HCT116 (cell line): ENCODE measurements around the gene KISS1R. TPM values are rescaled to one million over a fixed set of nuclear protein-coding genes. Genes with fewer than 3 reads are reported as not detected.

Experiments
- ATAC-seq: fragments of 200-7000 bp; cut with Tn5 transposase; 2 replicates; pipeline ENCODE4 v1.9.1; 2020; ENCODE audit warnings: mild to moderate bottlenecking, moderate library complexity
- BruUV-seq: library from RNA; stranded (reverse); fragments of 400-500 nt; replicated peaks from 2 replicates; lab custom pipeline; 2021; lab: Mats Ljungman, UMichigan
- CTCF ChIA-PET: fragments of 300-600 bp; sonication (Branson Sonifier 250); formaldehyde crosslinking; loops from one replicate; lab custom pipeline; 2021; ENCODE audit warnings: antibody characterized with exemption; lab: Charles Lee
- POLR2A ChIA-PET: fragments of 300-600, 350-600 bp; sonication (Branson Sonifier 250); formaldehyde crosslinking; loops from one replicate; lab custom pipeline; 2021; ENCODE audit warnings: antibody characterized with exemption; lab: Charles Lee
- RAD21 ChIA-PET, 2 experiments: fragments of 300-600 bp; sonication (Branson Sonifier 250); formaldehyde crosslinking; loops; one replicate each; lab custom pipeline; 2023; ENCODE audit warnings: low total read pairs in 2 of 2; ENCODE audit not compliant: uncharacterized antibody in 2 of 2, unreplicated experiment in 2 of 2, low non-redundant PET in 1 of 2; lab: Charles Lee
- DNase-seq: peaks from one replicate; pipeline ENCODE4 v3.0.0-alpha.2; 2010; ENCODE audit warnings: low read depth, low spot score
- H2AFZ ChIP-seq: fragments of 200-600 bp; shearing (Covaris generic), sonication (generic); 2 replicates; pipeline ENCODE4 v1.6.1; 2017; ENCODE audit warnings: low read depth, mixed run types, mixed read lengths, antibody characterized with exemption, low read length; ENCODE audit not compliant: poor library complexity, severe bottlenecking
- H3K27ac ChIP-seq: 2 replicates; pipeline ENCODE4 v1.5.1; 2012; ENCODE audit warnings: low read depth, low read length
- H3K27me3 ChIP-seq: fragments of 200-600 bp; sonication (generic); 2 replicates; pipeline ENCODE4 v1.6.1; 2016; ENCODE audit warnings: mixed run types, low read length, mixed read lengths; ENCODE audit not compliant: insufficient read depth
- H3K36me3 ChIP-seq, 2 experiments: fragments of 200-500 bp in 1 of 2; fragments of 200-600 bp in 1 of 2; sonication (Bioruptor generic) in 1 of 2; sonication (generic) in 1 of 2; 2 replicates each; pipeline versions ENCODE4 v1.5.1 to v1.6.1; 2014 to 2016; ENCODE audit warnings: low read length in 2 of 2, inconsistent platforms in 1 of 2, mixed read lengths in 1 of 2, mixed run types in 1 of 2; ENCODE audit not compliant: insufficient read depth in 2 of 2, control insufficient read depth in 1 of 2
- H3K4me1 ChIP-seq, 2 experiments: fragments of 200-600 bp in 1 of 2; sonication (generic) in 1 of 2; 2 replicates each; pipeline versions ENCODE4 v1.5.1 to v1.6.1; 2012 to 2017; ENCODE audit warnings: low read length in 2 of 2, inconsistent platforms in 1 of 2, mild to moderate bottlenecking in 1 of 2, mixed read lengths in 1 of 2, mixed run types in 1 of 2, moderate library complexity in 1 of 2; ENCODE audit not compliant: insufficient read depth in 2 of 2, control insufficient read depth in 1 of 2
- H3K4me2 ChIP-seq: fragments of 200-600 bp; sonication (generic); 2 replicates; pipeline ENCODE4 v1.6.1; 2017; ENCODE audit warnings: mixed run types, low read length, mixed read lengths
- H3K4me3 ChIP-seq, 2 experiments: fragments of 200-600 bp in 1 of 2; sonication (generic) in 1 of 2; replicated peaks in 1 of 2; 2 replicates each; pipeline ENCODE4 v1.5.1; 2011 to 2016; ENCODE audit warnings: low read length in 2 of 2, control low read depth in 1 of 2, low read depth in 1 of 2, mild to moderate bottlenecking in 1 of 2, mixed read lengths in 1 of 2, mixed run types in 1 of 2
- H3K79me2 ChIP-seq: fragments of 200-600 bp; sonication (generic); 2 replicates; pipeline ENCODE4 v1.6.1; 2017; ENCODE audit warnings: mild to moderate bottlenecking, mixed run types, low read length, moderate library complexity, mixed read lengths; ENCODE audit not compliant: insufficient read depth
- H3K9ac ChIP-seq: fragments of 200-600 bp; sonication (generic); 2 replicates; pipeline ENCODE4 v1.6.1; 2016; ENCODE audit warnings: low read length, mixed read lengths
- H3K9me2 ChIP-seq: fragments of 200-600 bp; sonication (generic), shearing (Covaris generic); 2 replicates; pipeline ENCODE4 v1.6.1; 2017; ENCODE audit warnings: mixed run types, mild to moderate bottlenecking, moderate library complexity; ENCODE audit not compliant: insufficient read depth
- H3K9me3 ChIP-seq, 2 experiments: fragments of 200-500 bp in 1 of 2; fragments of 200-600 bp in 1 of 2; sonication (Bioruptor generic) in 1 of 2; sonication (generic) in 1 of 2; 2 replicates each; pipeline ENCODE4 v1.6.1; 2014 to 2017; ENCODE audit warnings: low read length in 2 of 2, mixed read lengths in 2 of 2, inconsistent platforms in 1 of 2, low read depth in 1 of 2, mild to moderate bottlenecking in 1 of 2, mixed run types in 1 of 2, moderate library complexity in 1 of 2; ENCODE audit not compliant: control insufficient read depth in 1 of 2, insufficient read depth in 1 of 2
- H4K20me1 ChIP-seq: fragments of 200-600 bp; sonication (generic), shearing (Covaris generic); 2 replicates; pipeline ENCODE4 v1.6.1; 2017; ENCODE audit warnings: mixed run types, mild to moderate bottlenecking, moderate library complexity; ENCODE audit not compliant: insufficient read depth
- ATF3 ChIP-seq: IDR thresholded peaks from 2 replicates; pipeline ENCODE4 v1.6.1; 2012
- CEBPB ChIP-seq: IDR thresholded peaks from 2 replicates; pipeline ENCODE4 v1.6.1; 2012; ENCODE audit warnings: low read depth
- CTCF ChIP-seq, 3 experiments: fragments of 200-600 bp in 1 of 3; sonication (generic) in 1 of 3; IDR thresholded peaks in 2 of 3; conservative IDR thresholded peaks in 1 of 3; 2 replicates each; pipeline ENCODE4 v1.5.1; 2012 to 2017; ENCODE audit warnings: low read depth in 2 of 3, low read length in 2 of 3, antibody characterized with exemption in 1 of 3, borderline replicate concordance in 1 of 3, control low read depth in 1 of 3, mild to moderate bottlenecking in 1 of 3, mixed read lengths in 1 of 3, mixed run types in 1 of 3, moderate library complexity in 1 of 3; ENCODE audit not compliant: insufficient read depth in 1 of 3
- JUND ChIP-seq: IDR thresholded peaks from 2 replicates; pipeline ENCODE4 v1.6.1; 2012
- POLR2A ChIP-seq: IDR thresholded peaks from 2 replicates; pipeline ENCODE4 v1.7.0; 2011; ENCODE audit warnings: borderline replicate concordance; ENCODE audit not compliant: insufficient read depth, insufficient read length; ENCODE audit errors: extremely low read depth
- POLR2AphosphoS5 ChIP-seq: IDR thresholded peaks from 2 replicates; pipeline ENCODE4 v1.6.1; 2011; ENCODE audit warnings: mild to moderate bottlenecking, low read depth, low read length, moderate library complexity
- RAD21 ChIP-seq: IDR thresholded peaks from 2 replicates; pipeline ENCODE4 v1.6.1; 2012; ENCODE audit warnings: low read depth, mild to moderate bottlenecking
- SRF ChIP-seq: IDR thresholded peaks from 2 replicates; pipeline ENCODE4 v1.6.1; 2012; ENCODE audit warnings: low read depth
- TCF7L2 ChIP-seq: IDR thresholded peaks from 2 replicates; pipeline ENCODE4 v1.7.0; 2011; ENCODE audit warnings: borderline replicate concordance, inconsistent platforms; ENCODE audit not compliant: insufficient read depth, insufficient read length; ENCODE audit errors: extremely low read depth
- YY1 ChIP-seq: IDR thresholded peaks from 2 replicates; pipeline ENCODE4 v1.6.1; 2011; ENCODE audit warnings: low read length, low read depth, moderate library complexity, mild to moderate bottlenecking; ENCODE audit not compliant: insufficient replicate concordance; ENCODE audit errors: extremely low read depth
- ZNF274 ChIP-seq: fragments of 200-500 bp; sonication (Bioruptor generic); IDR thresholded peaks from 2 replicates; pipeline ENCODE4 v1.6.1; 2014; ENCODE audit warnings: mild to moderate bottlenecking, low read depth, low read length, inconsistent platforms
- intact Hi-C: fragments of 100-400 bp; cut with micrococcal nuclease; formaldehyde crosslinking; loops from 2 replicates; pipeline ENCODE4 v1.10.0; 2022
- total RNA-seq: library from RNA; stranded (reverse); gene quantifications from one replicate; pipeline ENCODE4 v1.2.1, GENCODE V29; 2021; ENCODE audit not compliant: unreplicated experiment

Gene KISS1R
- total RNA-seq, 1 experiment from 2014 or later = 5.9 TPM

GRCh38 chr19:962683-963400, 45.7 kb downstream of the KISS1R start (continued):
- TF ChIP-seq JUND (no peak), POLR2A (no peak), TCF7L2 (no peak), YY1 (no peak)

GRCh38 chr19:963486-963951, 46.4 kb downstream of the KISS1R start:
- Histone ChIP-seq H3K27me3 (no peaks in the 10 kb centered on the region), H3K36me3 (peaks cover 4 to 26% of the 10 kb centered on the region in 2 experiments), H3K9ac (no peak overlapping the region), H3K4me3 (no peak overlapping the region), H3K9me3 (no peaks in the 10 kb centered on the region), H4K20me1 (no peaks in the 10 kb centered on the region), H3K27ac (no peak overlapping the region), H3K4me2 (no peak overlapping the region), H3K9me2 (no peaks in the 10 kb centered on the region), H2AFZ (no peak overlapping the region), H3K79me2 (no peaks in the 10 kb centered on the region), H3K4me1 (peaks cover 19 to 40% of the 10 kb centered on the region in 2 experiments)
- no peak for DNase-seq
- ChIA-PET RAD21 (no interaction called here), POLR2A (no interaction called here), CTCF (no interaction called here)
- no peak for ATAC-seq
- BruUV-seq = no TSS peak
- TF ChIP-seq YY1 (no peak), SRF (no peak), ZNF274 (no peak), POLR2AphosphoS5 (no peak), ATF3 (no peak), CEBPB (no peak), RAD21 (no peak), TCF7L2 (no peak), CTCF (IDR thresholded peaks at IDR 0.05 in 2 of 3, conservative IDR thresholded peaks at IDR 0.05 in 1 of 3; ENCODE audit: borderline replicate concordance in 1 of 3, insufficient read depth in 1 of 3, low read depth in 2 of 3, low read length in 2 of 3) (no peak), POLR2A (no peak)
- intact Hi-C loops = no loop called here
